ENCODE data around the gene EGLN3.

The EGLN3 gene

DNA sequence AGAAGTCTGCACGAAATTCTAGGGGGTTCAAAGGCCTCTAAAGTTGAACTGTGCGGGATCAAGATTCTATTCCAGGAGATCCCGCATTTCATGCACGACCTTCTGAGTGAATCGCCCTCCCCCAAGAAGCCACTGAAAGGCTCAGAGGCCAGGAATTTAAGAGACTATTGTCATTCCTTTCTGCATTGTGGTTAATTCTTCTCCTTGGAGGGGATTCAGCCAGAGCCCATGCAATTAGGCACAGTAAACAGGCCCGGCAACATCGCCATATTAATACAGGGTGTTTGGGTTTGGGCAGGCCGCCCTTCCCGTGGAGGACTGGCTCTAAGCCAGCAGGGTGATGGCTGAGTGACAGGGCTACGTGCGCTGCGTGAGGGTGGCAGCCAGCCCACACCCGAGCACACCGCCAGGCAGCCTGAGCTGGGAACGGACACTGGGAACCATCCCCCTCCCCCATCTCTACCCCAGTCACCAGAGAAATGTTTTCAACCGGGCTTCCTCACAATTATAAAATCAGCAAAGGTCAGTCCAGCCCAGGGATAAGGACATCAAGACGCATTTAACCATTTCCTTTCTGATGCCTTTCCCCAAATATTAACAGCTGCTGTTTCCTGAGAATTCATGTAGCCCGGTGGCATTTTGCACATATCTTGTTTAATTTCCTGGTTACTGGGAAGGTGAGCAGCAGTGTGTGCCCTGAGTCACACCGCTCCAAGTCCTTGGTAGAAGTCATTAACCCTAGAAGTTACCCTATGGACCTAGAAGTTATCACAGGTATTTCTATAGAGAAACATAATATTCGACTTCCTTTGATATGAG is 12.5 kb downstream of the EGLN3 start:
- Histone ChIP-seq H3K27me3 (replicated peaks; ENCODE audit: control insufficient read depth, insufficient read depth, low read length, poor library complexity, severe bottlenecking) (no peaks in the 10 kb centered on the region), H3K4me3 (ENCODE audit: insufficient read depth, low read depth, low read length, poor library complexity, severe bottlenecking) (no peak overlapping the region), H3K9me3 (ENCODE audit: control insufficient read depth, low read length) (no peaks in the 10 kb centered on the region), H3K36me3 (ENCODE audit: control insufficient read depth, insufficient read depth, low read length) (no peaks in the 10 kb centered on the region), H3K4me1 (ENCODE audit: control insufficient read depth, insufficient read depth, low read length, poor library complexity, severe bottlenecking) (no peaks in the 10 kb centered on the region), H3K27ac (ENCODE audit: insufficient read depth, low read length, poor library complexity, severe bottlenecking) (no peak overlapping the region)
- DNase-seq: no peak

DNA sequence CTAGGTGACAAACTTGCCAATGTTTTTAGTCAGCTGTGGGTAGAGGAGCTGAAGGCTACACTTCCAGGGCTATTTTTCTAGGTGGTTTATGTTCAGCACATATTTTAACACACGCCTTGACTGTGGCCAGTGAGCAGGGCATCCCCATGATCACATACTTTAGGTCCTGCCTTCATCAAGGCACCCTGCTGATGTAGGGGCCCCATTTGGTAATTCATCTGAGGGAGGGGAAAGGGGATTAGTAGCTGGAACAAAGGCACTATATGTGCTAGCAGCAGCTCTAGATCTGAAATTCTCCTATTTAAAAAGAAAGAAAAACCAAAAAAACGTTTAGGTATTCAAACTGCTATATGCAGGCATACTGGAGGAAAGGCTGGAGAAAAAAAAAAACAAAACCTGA is 14.5 kb downstream of the EGLN3 start:
- Histone ChIP-seq H3K4me1 (ENCODE audit: control insufficient read depth, insufficient read depth, low read length, poor library complexity, severe bottlenecking) (no peaks in the 10 kb centered on the region), H3K27me3 (replicated peaks; ENCODE audit: control insufficient read depth, insufficient read depth, low read length, poor library complexity, severe bottlenecking) (no peaks in the 10 kb centered on the region), H3K4me3 (ENCODE audit: insufficient read depth, low read depth, low read length, poor library complexity, severe bottlenecking) (no peak overlapping the region), H3K27ac (ENCODE audit: insufficient read depth, low read length, poor library complexity, severe bottlenecking) (no peak overlapping the region), H3K9me3 (ENCODE audit: control insufficient read depth, low read length) (no peaks in the 10 kb centered on the region), H3K36me3 (ENCODE audit: control insufficient read depth, insufficient read depth, low read length) (no peaks in the 10 kb centered on the region)
- no peak for DNase-seq

DNA sequence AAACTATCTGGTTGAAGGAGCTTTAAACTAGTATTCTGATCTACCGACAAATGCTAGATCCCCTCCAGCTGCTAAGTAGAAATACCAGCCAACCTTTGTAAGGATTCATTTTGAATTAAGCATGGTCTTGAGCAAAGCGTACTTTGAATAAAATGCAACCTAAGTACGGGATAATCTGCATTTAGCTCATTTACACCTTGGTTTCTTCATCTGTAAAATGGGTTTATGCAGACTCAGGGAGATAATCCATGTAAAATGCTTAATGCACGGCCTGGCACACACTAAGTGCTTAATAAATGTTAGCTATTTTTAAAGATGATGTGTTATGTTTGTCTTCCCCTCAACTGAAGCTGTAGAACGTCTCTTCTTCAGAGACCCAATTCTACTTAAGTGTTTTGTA is 15.9 kb downstream of the EGLN3 start:
- Histone ChIP-seq H3K4me1 (ENCODE audit: control insufficient read depth, insufficient read depth, low read length, poor library complexity, severe bottlenecking) (no peaks in the 10 kb centered on the region), H3K4me3 (ENCODE audit: insufficient read depth, low read depth, low read length, poor library complexity, severe bottlenecking) (no peak overlapping the region), H3K9me3 (ENCODE audit: control insufficient read depth, low read length) (no peaks in the 10 kb centered on the region), H3K27me3 (replicated peaks; ENCODE audit: control insufficient read depth, insufficient read depth, low read length, poor library complexity, severe bottlenecking) (no peaks in the 10 kb centered on the region), H3K27ac (ENCODE audit: insufficient read depth, low read length, poor library complexity, severe bottlenecking) (no peak overlapping the region), H3K36me3 (ENCODE audit: control insufficient read depth, insufficient read depth, low read length) (no peaks in the 10 kb centered on the region)
- DNase-seq: no peak

GRCh38 chr14:33934043-33934750 is 16.7 kb downstream of the EGLN3 start:
- no peaks in the 10 kb centered on the region for H3K4me1 ChIP-seq (ENCODE audit: control insufficient read depth, insufficient read depth, low read length, poor library complexity, severe bottlenecking)
- H3K27me3 ChIP-seq (replicated peaks; ENCODE audit: control insufficient read depth, insufficient read depth, low read length, poor library complexity, severe bottlenecking): no peaks in the 10 kb centered on the region
- no peak for DNase-seq
- no peaks in the 10 kb centered on the region for H3K36me3 ChIP-seq (ENCODE audit: control insufficient read depth, insufficient read depth, low read length)
- H3K4me3 ChIP-seq (ENCODE audit: insufficient read depth, low read depth, low read length, poor library complexity, severe bottlenecking): no peak overlapping the region
- no peak overlapping the region for H3K27ac ChIP-seq (ENCODE audit: insufficient read depth, low read length, poor library complexity, severe bottlenecking)
- no peaks in the 10 kb centered on the region for H3K9me3 ChIP-seq (ENCODE audit: control insufficient read depth, low read length)

- no peaks in the 10 kb centered on the region for H3K9me3 ChIP-seq (ENCODE audit: control insufficient read depth, low read length)
- no peaks in the 10 kb centered on the region for H3K27me3 ChIP-seq (replicated peaks; ENCODE audit: control insufficient read depth, insufficient read depth, low read length, poor library complexity, severe bottlenecking)
- H3K27ac ChIP-seq (ENCODE audit: insufficient read depth, low read length, poor library complexity, severe bottlenecking): no peak overlapping the region
- no peak for DNase-seq
- no peak overlapping the region for H3K4me3 ChIP-seq (ENCODE audit: insufficient read depth, low read depth, low read length, poor library complexity, severe bottlenecking)
- no peaks in the 10 kb centered on the region for H3K36me3 ChIP-seq (ENCODE audit: control insufficient read depth, insufficient read depth, low read length)
- no peaks in the 10 kb centered on the region for H3K4me1 ChIP-seq (ENCODE audit: control insufficient read depth, insufficient read depth, low read length, poor library complexity, severe bottlenecking)
Measured at GRCh38 chr14:33933386-33933933, 17.4 kb downstream of the EGLN3 start.

DNA sequence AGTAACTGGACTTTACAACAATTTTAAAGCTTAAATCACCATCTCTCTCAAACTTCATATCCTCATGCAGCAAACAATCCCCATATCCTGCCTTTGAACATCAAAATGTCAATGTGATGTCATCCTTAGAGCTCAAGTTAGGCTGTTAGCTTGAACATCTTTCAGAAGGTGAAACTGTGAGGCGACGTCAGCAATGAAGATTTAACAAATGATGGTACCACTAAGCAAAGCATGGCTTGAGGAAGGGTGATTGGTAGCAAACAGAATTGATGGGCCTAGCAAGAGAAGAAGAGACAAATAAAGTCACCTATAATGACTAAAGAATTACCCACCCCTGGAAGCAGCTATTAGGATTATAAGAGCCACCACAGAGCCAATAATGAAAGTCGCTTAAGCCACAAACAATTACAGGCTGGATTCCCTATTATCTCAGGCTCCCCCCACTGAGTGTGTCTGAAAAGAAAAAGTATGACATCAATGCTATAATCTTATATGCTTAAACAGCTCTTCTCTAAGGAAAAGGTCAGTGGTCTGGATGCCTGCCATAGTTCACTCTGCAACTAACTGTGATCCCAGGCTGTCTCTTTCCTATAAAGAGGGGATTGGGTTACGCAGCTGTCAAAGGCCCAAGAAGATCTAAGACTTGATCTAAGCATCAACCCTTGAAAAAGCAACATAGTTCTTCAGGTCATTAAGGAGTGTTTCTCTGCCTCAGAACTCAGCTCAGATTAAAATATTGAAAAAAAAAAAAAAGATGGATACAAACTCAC is 18.1 kb downstream of the EGLN3 start:
- Histone ChIP-seq H3K4me1 (ENCODE audit: control insufficient read depth, insufficient read depth, low read length, poor library complexity, severe bottlenecking) (no peaks in the 10 kb centered on the region), H3K9me3 (ENCODE audit: control insufficient read depth, low read length) (no peaks in the 10 kb centered on the region), H3K27me3 (replicated peaks; ENCODE audit: control insufficient read depth, insufficient read depth, low read length, poor library complexity, severe bottlenecking) (no peaks in the 10 kb centered on the region), H3K4me3 (ENCODE audit: insufficient read depth, low read depth, low read length, poor library complexity, severe bottlenecking) (no peak overlapping the region), H3K27ac (ENCODE audit: insufficient read depth, low read length, poor library complexity, severe bottlenecking) (no peak overlapping the region), H3K36me3 (ENCODE audit: control insufficient read depth, insufficient read depth, low read length) (no peaks in the 10 kb centered on the region)
- no peak for DNase-seq

DNA sequence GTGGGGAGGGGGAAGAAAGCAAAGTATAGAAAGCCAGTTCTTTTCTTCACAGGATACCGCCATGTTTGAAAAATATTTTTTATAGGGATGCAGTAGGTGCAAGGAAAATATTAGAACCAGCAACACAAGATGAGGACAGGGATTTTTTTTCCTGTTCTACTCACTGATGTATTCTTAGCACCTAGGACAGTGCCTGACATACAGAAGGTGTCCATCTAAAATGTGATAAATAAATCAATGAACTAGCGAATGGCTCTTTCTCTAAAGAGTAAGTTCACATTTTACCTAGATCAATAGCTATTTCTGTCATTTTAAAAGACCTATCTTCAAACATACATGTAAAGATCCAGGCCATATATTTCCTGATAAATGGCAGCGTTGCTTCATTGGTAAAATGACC is 18.8 kb downstream of the EGLN3 start:
- Histone ChIP-seq H3K4me1 (ENCODE audit: control insufficient read depth, insufficient read depth, low read length, poor library complexity, severe bottlenecking) (no peaks in the 10 kb centered on the region), H3K36me3 (ENCODE audit: control insufficient read depth, insufficient read depth, low read length) (no peaks in the 10 kb centered on the region), H3K27me3 (replicated peaks; ENCODE audit: control insufficient read depth, insufficient read depth, low read length, poor library complexity, severe bottlenecking) (no peaks in the 10 kb centered on the region), H3K27ac (ENCODE audit: insufficient read depth, low read length, poor library complexity, severe bottlenecking) (no peak overlapping the region), H3K9me3 (ENCODE audit: control insufficient read depth, low read length) (no peaks in the 10 kb centered on the region), H3K4me3 (ENCODE audit: insufficient read depth, low read depth, low read length, poor library complexity, severe bottlenecking) (no peak overlapping the region)
- no peak for DNase-seq

- H3K27ac ChIP-seq (ENCODE audit: insufficient read depth, low read length, poor library complexity, severe bottlenecking): no peak overlapping the region
- H3K27me3 ChIP-seq (replicated peaks; ENCODE audit: control insufficient read depth, insufficient read depth, low read length, poor library complexity, severe bottlenecking): no peaks in the 10 kb centered on the region
- DNase-seq: no peak
- H3K9me3 ChIP-seq (ENCODE audit: control insufficient read depth, low read length): no peaks in the 10 kb centered on the region
- H3K4me3 ChIP-seq (ENCODE audit: insufficient read depth, low read depth, low read length, poor library complexity, severe bottlenecking): no peak overlapping the region
- H3K4me1 ChIP-seq (ENCODE audit: control insufficient read depth, insufficient read depth, low read length, poor library complexity, severe bottlenecking): no peaks in the 10 kb centered on the region
- no peaks in the 10 kb centered on the region for H3K36me3 ChIP-seq (ENCODE audit: control insufficient read depth, insufficient read depth, low read length)
Measured at GRCh38 chr14:33931461-33931860, 19.4 kb downstream of the EGLN3 start.

- H3K27ac ChIP-seq (ENCODE audit: insufficient read depth, low read length, poor library complexity, severe bottlenecking): no peak overlapping the region
- no peaks in the 10 kb centered on the region for H3K4me1 ChIP-seq (ENCODE audit: control insufficient read depth, insufficient read depth, low read length, poor library complexity, severe bottlenecking)
- no peaks in the 10 kb centered on the region for H3K9me3 ChIP-seq (ENCODE audit: control insufficient read depth, low read length)
- DNase-seq: no peak
- no peak overlapping the region for H3K4me3 ChIP-seq (ENCODE audit: insufficient read depth, low read depth, low read length, poor library complexity, severe bottlenecking)
- no peaks in the 10 kb centered on the region for H3K27me3 ChIP-seq (replicated peaks; ENCODE audit: control insufficient read depth, insufficient read depth, low read length, poor library complexity, severe bottlenecking)
- H3K36me3 ChIP-seq (ENCODE audit: control insufficient read depth, insufficient read depth, low read length): no peaks in the 10 kb centered on the region
Measured at GRCh38 chr14:33930439-33930838, 20.4 kb downstream of the EGLN3 start.

All from effector memory CD4-positive, alpha-beta T cell (primary cell).